Thyroid gland (tissue), 4 donors: ENCODE results near the gene NKX2-2. TPM values are rescaled to one million over a fixed set of nuclear protein-coding genes. Genes with fewer than 3 reads are reported as not detected.

Source experiments
- DNase-seq, 2 donors: peaks; one replicate each; pipeline ENCODE4 v3.0.0-alpha.2; 2019
- H3K27ac ChIP-seq, 3 donors: fragments of 200-600 bp; sonication (generic); 1 replicate in 2 of 3; 2 replicates in 1 of 3; pipeline ENCODE4 v1.5.1; 2016 to 2019; ENCODE audit warnings: mild to moderate bottlenecking in 1 of 3, moderate library complexity in 1 of 3
- H3K27me3 ChIP-seq: fragments of 200-600 bp; sonication (generic); one replicate; pipeline ENCODE4 v1.5.1; 2019
- H3K36me3 ChIP-seq, 2 donors: fragments of 200-600 bp; sonication (generic); one replicate each; pipeline ENCODE4 v1.5.1; 2016 to 2019
- H3K4me1 ChIP-seq, 2 donors: fragments of 200-600 bp; sonication (generic); one replicate each; pipeline ENCODE4 v1.5.1; 2017 to 2019
- H3K4me3 ChIP-seq, 3 donors: fragments of 200-600 bp; sonication (generic); replicated peaks in 1 of 3; 1 replicate in 2 of 3; 2 replicates in 1 of 3; pipeline ENCODE4 v1.5.1; 2016; ENCODE audit warnings: mild to moderate bottlenecking in 1 of 3
- H3K9me3 ChIP-seq: fragments of 200-600 bp; sonication (generic); one replicate; pipeline ENCODE4 v1.5.1; 2017
- CTCF ChIP-seq, 6 experiments: fragments of 200-600 bp in 3 of 6; fragments of 450-650 bp in 3 of 6; sonication (generic) in 3 of 6; IDR thresholded peaks; one replicate each; pipeline ENCODE4 v1.5.1; 2016 to 2019; ENCODE audit warnings: antibody characterized with exemption in 6 of 6, mild to moderate bottlenecking in 2 of 6, inconsistent platforms in 1 of 6, moderate library complexity in 1 of 6
- POLR2A ChIP-seq, 2 donors: fragments of 450-650 bp; IDR thresholded peaks; one replicate each; pipeline ENCODE4 v1.6.1; 2017; ENCODE audit warnings: antibody characterized with exemption in 2 of 2, mild to moderate bottlenecking in 2 of 2, moderate library complexity in 1 of 2
- WGBS, 2 donors: methylation state at CpG; one replicate each; pipeline ENCODE4 v1.1.5; 2017; 5-methylcytosine and 5-hydroxymethylcytosine counted together
- intact Hi-C: fragments of 100-400 bp; cut with DNase I; formaldehyde crosslinking; loops from one replicate; pipeline ENCODE4 v1.15.1; 2023
- total RNA-seq, 4 donors: library from RNA; depleted of rRNA; stranded (reverse); fragments of >200 nt; gene quantifications; one replicate each; pipeline ENCODE4 v1.2.3, GENCODE V29; 2016

Gene NKX2-2
- total RNA-seq, 4 donors from 2014 or later, result 0.42 TPM; not detected in 3

- Histone ChIP-seq H3K27me3 (peaks cover 4% of the 10 kb centered on the region), H3K4me1 (no peaks in the 10 kb centered on the region), H3K27ac (no peak overlapping the region), H3K9me3 (no peaks in the 10 kb centered on the region), H3K4me3 (no peak overlapping the region), H3K36me3 (no peaks in the 10 kb centered on the region)
- no peak for TF ChIP-seq POLR2A (IDR thresholded peaks at IDR 0.05)
- TF ChIP-seq CTCF (IDR thresholded peaks at IDR 0.05), result no peak
- DNase-seq, result no peak
- intact Hi-C loops, result loop anchor here (5.0 kb wide), 2 partner anchors 262 to 637 kb away; no protein-coding TSS in a partner anchor
- 74 to 78% methylated on average over 7 of the region's 7 CpGs for WGBS, 2 donors
Measured at GRCh38 chr20:21499641-21500040, 14.2 kb downstream of the NKX2-2 start.

GRCh38 chr20:21498635-21499034, 15.2 kb downstream of the NKX2-2 start:
- no peak overlapping the region for H3K4me3 ChIP-seq
- TF ChIP-seq POLR2A (IDR thresholded peaks at IDR 0.05) (no peak), CTCF (IDR thresholded peaks at IDR 0.05) (no peak)
- intact Hi-C loops, result no loop called here
- no peaks in the 10 kb centered on the region for H3K27me3 ChIP-seq
- H3K4me1 ChIP-seq, result no peaks in the 10 kb centered on the region
- 48 to 58% methylated on average over 4 of the region's 4 CpGs for WGBS, 2 donors
- H3K27ac ChIP-seq, result no peak overlapping the region
- no peaks in the 10 kb centered on the region for H3K36me3 ChIP-seq
- no peaks in the 10 kb centered on the region for H3K9me3 ChIP-seq
- no peak for DNase-seq

- Histone ChIP-seq H3K4me3 (no peak overlapping the region), H3K4me1 (no peaks in the 10 kb centered on the region), H3K9me3 (no peaks in the 10 kb centered on the region), H3K36me3 (no peaks in the 10 kb centered on the region), H3K27me3 (no peaks in the 10 kb centered on the region), H3K27ac (no peak overlapping the region)
- 69 to 76% methylated on average over 6 of the region's 6 CpGs for WGBS, 2 donors
- TF ChIP-seq POLR2A (IDR thresholded peaks at IDR 0.05) (no peak), CTCF (IDR thresholded peaks at IDR 0.05) (no peak)
- DNase-seq, result no peak
- intact Hi-C loops, result no loop called here
Measured at GRCh38 chr20:21498195-21498594, 15.7 kb downstream of the NKX2-2 start.

GRCh38 chr20:21496452-21496851, 17.4 kb downstream of the NKX2-2 start:
- intact Hi-C loops, result no loop called here
- no peaks in the 10 kb centered on the region for H3K4me1 ChIP-seq
- TF ChIP-seq POLR2A (IDR thresholded peaks at IDR 0.05) (no peak), CTCF (IDR thresholded peaks at IDR 0.05) (no peak)
- H3K4me3 ChIP-seq, result no peak overlapping the region
- 85 to 92% methylated on average over 5 of the region's 5 CpGs for WGBS, 2 donors
- H3K9me3 ChIP-seq, result no peaks in the 10 kb centered on the region
- no peaks in the 10 kb centered on the region for H3K36me3 ChIP-seq
- H3K27ac ChIP-seq, result no peak overlapping the region
- H3K27me3 ChIP-seq, result no peaks in the 10 kb centered on the region
- no peak for DNase-seq

- intact Hi-C loops, result no loop called here
- no peaks in the 10 kb centered on the region for H3K9me3 ChIP-seq
Measured at GRCh38 chr20:21493049-21493448, 20.8 kb downstream of the NKX2-2 start.

More at GRCh38 chr20:21493049-21493448, 20.8 kb downstream of the NKX2-2 start:
- Histone ChIP-seq H3K4me3 (no peak overlapping the region), H3K27ac (no peak overlapping the region), H3K27me3 (no peaks in the 10 kb centered on the region), H3K4me1 (no peaks in the 10 kb centered on the region), H3K36me3 (no peaks in the 10 kb centered on the region)
- no peak for DNase-seq
- no peak for TF ChIP-seq POLR2A (IDR thresholded peaks at IDR 0.05)
- no peak for TF ChIP-seq CTCF (IDR thresholded peaks at IDR 0.05)
- 91 to 92% methylated on average over 6 of the region's 6 CpGs for WGBS, 2 donors
